Activated CD4-positive, alpha-beta memory T cell treated with anti-CD3 and anti-CD28 coated beads for 36 hours (primary cell): ENCODE results near the gene TPBGL. TPM values are rescaled to one million over a fixed set of nuclear protein-coding genes. Genes with fewer than 3 reads are reported as not detected.

Experiments
- CTCF ChIA-PET: fragments of 350-600 bp; sonication (Branson Sonifier 250); formaldehyde crosslinking; loops from one replicate; lab custom pipeline; 2021; ENCODE audit warnings: antibody characterized with exemption, inconsistent platforms; lab: Charles Lee
- POLR2A ChIA-PET: fragments of 350-600 bp; sonication (Branson Sonifier 250); formaldehyde crosslinking; loops from one replicate; lab custom pipeline; 2021; ENCODE audit warnings: antibody characterized with exemption; lab: Charles Lee
- DNase-seq: peaks from one replicate; pipeline ENCODE4 v3.0.0-alpha.2; 2020
- H3K27ac Mint-ChIP-seq: one replicate; pipeline ENCODE4 v1.8.0; 2021; ENCODE audit warnings: mixed read lengths
- H3K27me3 Mint-ChIP-seq: one replicate; pipeline ENCODE4 v1.8.0; 2021; ENCODE audit warnings: mixed read lengths
- H3K36me3 Mint-ChIP-seq: one replicate; pipeline ENCODE4 v1.8.0; 2021; ENCODE audit warnings: mixed read lengths
- H3K4me1 Mint-ChIP-seq: one replicate; pipeline ENCODE4 v1.8.0; 2021; ENCODE audit warnings: low read depth, mixed read lengths
- H3K4me3 Mint-ChIP-seq: one replicate; pipeline ENCODE4 v1.8.0; 2021; ENCODE audit warnings: mild to moderate bottlenecking, mixed read lengths
- H3K9me3 Mint-ChIP-seq: one replicate; pipeline ENCODE4 v1.8.0; 2021; ENCODE audit warnings: mixed read lengths
- intact Hi-C: fragments of 100-400 bp; cut with micrococcal nuclease; formaldehyde crosslinking; loops from one replicate; pipeline ENCODE4 v1.15.1; 2023
- total RNA-seq, 2 experiments: library from RNA; stranded (reverse); gene quantifications; one replicate each; pipeline ENCODE4 v1.2.3, GENCODE V29; 2021

Gene TPBGL
- total RNA-seq, 2 experiments from 2014 or later: 0.07 TPM; not detected in 1

GRCh38 chr11:75249704-75250103 is 9.1 kb downstream of the TPBGL start:
- Mint-ChIP-seq H3K27ac (no peak overlapping the region), H3K4me3 (no peak overlapping the region)
- intact Hi-C loops: loop anchor here (2.0 kb wide), 1 partner anchor 321 kb away; no protein-coding TSS in a partner anchor

GRCh38 chr11:75254326-75254725 is 13.8 kb downstream of the TPBGL start:
- intact Hi-C loops: no loop called here
- no peak for DNase-seq
- peaks cover 5% of the 10 kb centered on the region for H3K27me3 Mint-ChIP-seq
- ChIA-PET CTCF (no interaction called here), POLR2A (no interaction called here)
- H3K4me3 Mint-ChIP-seq: no peak overlapping the region
- H3K9me3 Mint-ChIP-seq: no peaks in the 10 kb centered on the region
- H3K36me3 Mint-ChIP-seq: no peaks in the 10 kb centered on the region
- H3K4me1 Mint-ChIP-seq: no peaks in the 10 kb centered on the region
- H3K27ac Mint-ChIP-seq: no peak overlapping the region

More at GRCh38 chr11:75249704-75250103, 9.1 kb downstream of the TPBGL start:
- no peaks in the 10 kb centered on the region for H3K4me1 Mint-ChIP-seq
- H3K9me3 Mint-ChIP-seq: no peaks in the 10 kb centered on the region
- no peak for DNase-seq
- no peaks in the 10 kb centered on the region for H3K36me3 Mint-ChIP-seq
- H3K27me3 Mint-ChIP-seq: peaks cover 7% of the 10 kb centered on the region
- ChIA-PET CTCF (interaction anchor here (1.2 to 9.6 kb wide), 13 partner anchors 8 to 547 kb away, joined by 3 to 365 read pairs (median 14); partner anchors contain the start of gene TPBGL), POLR2A (no interaction called here)

GRCh38 chr11:75260396-75261170 is 20.0 kb downstream of the TPBGL start:
- POLR2A ChIA-PET: no interaction called here
- CTCF ChIA-PET: interaction anchor here (0.7 to 2.1 kb wide), 7 partner anchors 8 to 271 kb away, joined by 3 to 14 read pairs (median 3); no protein-coding TSS in a partner anchor
- intact Hi-C loops: no loop called here
- Mint-ChIP-seq H3K36me3 (no peaks in the 10 kb centered on the region), H3K9me3 (no peaks in the 10 kb centered on the region), H3K4me1 (peaks cover 41% of the 10 kb centered on the region), H3K27me3 (no peaks in the 10 kb centered on the region), H3K4me3 (no peak overlapping the region), H3K27ac (peak overlapping the region; percentile 5)
- no peak for DNase-seq

GRCh38 chr11:75261902-75262361 is 21.4 kb downstream of the TPBGL start:
- H3K9me3 Mint-ChIP-seq: no peaks in the 10 kb centered on the region
- H3K36me3 Mint-ChIP-seq: no peaks in the 10 kb centered on the region
- H3K27me3 Mint-ChIP-seq: no peaks in the 10 kb centered on the region
- H3K4me1 Mint-ChIP-seq: peaks cover 41% of the 10 kb centered on the region
- ChIA-PET CTCF (interaction anchor here (1.1 to 2.1 kb wide), 4 partner anchors 10 to 239 kb away, joined by 3 to 14 read pairs (median 7); no protein-coding TSS in a partner anchor), POLR2A (no interaction called here)
- no peak overlapping the region for H3K4me3 Mint-ChIP-seq
- no peak for DNase-seq
- H3K27ac Mint-ChIP-seq: no peak overlapping the region
- intact Hi-C loops: no loop called here

- Mint-ChIP-seq H3K4me1 (peaks cover 42% of the 10 kb centered on the region), H3K4me3 (no peak overlapping the region), H3K27me3 (no peaks in the 10 kb centered on the region), H3K36me3 (no peaks in the 10 kb centered on the region), H3K9me3 (no peaks in the 10 kb centered on the region), H3K27ac (no peak overlapping the region)
- ChIA-PET CTCF (interaction anchor here (1.2 to 2.1 kb wide), 2 partner anchors 13 to 21 kb away, joined by 9 to 14 read pairs; no protein-coding TSS in a partner anchor), POLR2A (no interaction called here)
- intact Hi-C loops: no loop called here
- no peak for DNase-seq
Observed at GRCh38 chr11:75262436-75262835, 21.9 kb downstream of the TPBGL start.

- ChIA-PET POLR2A (no interaction called here), CTCF (interaction anchor here (0.9 to 3.1 kb wide), 4 partner anchors 15 to 122 kb away, joined by 3 to 13 read pairs (median 8); no protein-coding TSS in a partner anchor)
- no peak overlapping the region for H3K27ac Mint-ChIP-seq
- H3K9me3 Mint-ChIP-seq: no peaks in the 10 kb centered on the region
- peaks cover 42% of the 10 kb centered on the region for H3K4me1 Mint-ChIP-seq
- DNase-seq: no peak
- no peak overlapping the region for H3K4me3 Mint-ChIP-seq
- H3K27me3 Mint-ChIP-seq: no peaks in the 10 kb centered on the region
- intact Hi-C loops: no loop called here
- peaks cover 2% of the 10 kb centered on the region for H3K36me3 Mint-ChIP-seq
Observed at GRCh38 chr11:75262961-75263852, 22.6 kb downstream of the TPBGL start.

GRCh38 chr11:75263944-75264349 is 23.4 kb downstream of the TPBGL start:
- H3K4me1 Mint-ChIP-seq: peaks cover 42% of the 10 kb centered on the region
- peaks cover 2% of the 10 kb centered on the region for H3K36me3 Mint-ChIP-seq
- intact Hi-C loops: no loop called here
- peak; percentile 49 for DNase-seq
- no peak overlapping the region for H3K27ac Mint-ChIP-seq
- no peak overlapping the region for H3K4me3 Mint-ChIP-seq
- ChIA-PET CTCF (interaction anchor here (0.9 to 3.1 kb wide), 5 partner anchors 16 to 123 kb away, joined by 3 to 13 read pairs (median 5); no protein-coding TSS in a partner anchor), POLR2A (no interaction called here)
- H3K27me3 Mint-ChIP-seq: no peaks in the 10 kb centered on the region
- no peaks in the 10 kb centered on the region for H3K9me3 Mint-ChIP-seq

- Mint-ChIP-seq H3K27ac (no peak overlapping the region), H3K36me3 (peaks cover 2% of the 10 kb centered on the region), H3K4me1 (peaks cover 42% of the 10 kb centered on the region), H3K9me3 (no peaks in the 10 kb centered on the region), H3K27me3 (no peaks in the 10 kb centered on the region), H3K4me3 (no peak overlapping the region)
- no peak for DNase-seq
- CTCF ChIA-PET: interaction anchor here (0.9 to 3.1 kb wide), 6 partner anchors 16 to 123 kb away, joined by 3 to 13 read pairs (median 4); no protein-coding TSS in a partner anchor
- POLR2A ChIA-PET: no interaction called here
- intact Hi-C loops: no loop called here
Observed at GRCh38 chr11:75264356-75264755, 23.8 kb downstream of the TPBGL start.

GRCh38 chr11:75264971-75265370 is 24.4 kb downstream of the TPBGL start:
- no peak overlapping the region for H3K27ac Mint-ChIP-seq
- DNase-seq: no peak

GRCh38 chr11:75265851-75266531 is 25.4 kb downstream of the TPBGL start:
- Mint-ChIP-seq H3K4me3 (no peak overlapping the region), H3K36me3 (peaks cover 2% of the 10 kb centered on the region), H3K27me3 (no peaks in the 10 kb centered on the region), H3K27ac (no peak overlapping the region), H3K4me1 (peaks cover 29% of the 10 kb centered on the region), H3K9me3 (no peaks in the 10 kb centered on the region)
- intact Hi-C loops: no loop called here
- CTCF ChIA-PET: interaction anchor here (2.7 to 3.1 kb wide), 2 partner anchors 14 to 18 kb away, joined by 11 to 13 read pairs; no protein-coding TSS in a partner anchor
- no peak for DNase-seq
- POLR2A ChIA-PET: no interaction called here

More at GRCh38 chr11:75264971-75265370, 24.4 kb downstream of the TPBGL start:
- no peaks in the 10 kb centered on the region for H3K9me3 Mint-ChIP-seq
- H3K4me3 Mint-ChIP-seq: no peak overlapping the region
- peaks cover 36% of the 10 kb centered on the region for H3K4me1 Mint-ChIP-seq
- POLR2A ChIA-PET: no interaction called here
- peaks cover 2% of the 10 kb centered on the region for H3K36me3 Mint-ChIP-seq
- intact Hi-C loops: no loop called here
- H3K27me3 Mint-ChIP-seq: no peaks in the 10 kb centered on the region
- CTCF ChIA-PET: interaction anchor here (0.6 to 3.1 kb wide), 6 partner anchors 16 to 1190 kb away, joined by 3 to 13 read pairs (median 4); no protein-coding TSS in a partner anchor
